Neuronal stem cell (in vitro differentiated cells): ENCODE results near the gene TLX3.
"Not testable (repeated sequence)": the region's sequence is repeated elsewhere in the genome, so short reads cannot be mapped to it uniquely, and the experiment has no call there.

Source experiments
- DNase-seq: peaks from one replicate; pipeline ENCODE4 v3.0.0-alpha.2; 2013; ENCODE audit warnings: low spot score
- H2AFZ ChIP-seq: one replicate; pipeline ENCODE4 v1.6.1; 2013; ENCODE audit warnings: mild to moderate bottlenecking, low read length, inconsistent platforms
- H2AK5ac ChIP-seq: 2 replicates; pipeline ENCODE4 v1.6.1; 2013; ENCODE audit warnings: low read depth, mild to moderate bottlenecking, inconsistent platforms, low read length, moderate library complexity, mixed read lengths
- H2BK120ac ChIP-seq: 2 replicates; pipeline ENCODE4 v1.6.1; 2013; ENCODE audit warnings: low read depth, mild to moderate bottlenecking, inconsistent platforms, low read length, moderate library complexity, mixed read lengths
- H2BK12ac ChIP-seq: one replicate; pipeline ENCODE4 v1.6.1; 2013; ENCODE audit warnings: low read length, inconsistent platforms
- H2BK15ac ChIP-seq: 2 replicates; pipeline ENCODE4 v1.6.1; 2013; ENCODE audit warnings: mild to moderate bottlenecking, low read length, inconsistent platforms, mixed read lengths
- H2BK5ac ChIP-seq: one replicate; pipeline ENCODE4 v1.6.1; 2013; ENCODE audit warnings: inconsistent platforms, mild to moderate bottlenecking, low read length, moderate library complexity
- H3K14ac ChIP-seq: one replicate; pipeline ENCODE4 v1.6.1; 2013; ENCODE audit warnings: low read length, inconsistent platforms
- H3K18ac ChIP-seq: 2 replicates; pipeline ENCODE4 v1.6.1; 2013; ENCODE audit warnings: low read length, inconsistent platforms
- H3K23ac ChIP-seq: 2 replicates; pipeline ENCODE4 v1.6.1; 2013; ENCODE audit warnings: low read depth, mild to moderate bottlenecking, mixed read lengths, low read length, inconsistent platforms; ENCODE audit not compliant: poor library complexity
- H3K27ac ChIP-seq: replicated peaks from 3 replicates; pipeline ENCODE4 v1.5.1; 2013; ENCODE audit warnings: low read length, inconsistent platforms
- H3K27me3 ChIP-seq, 3 experiments: 2 replicates each; pipeline ENCODE4 v1.6.1; 2013; ENCODE audit warnings: low read length in 3 of 3, mild to moderate bottlenecking in 2 of 3, inconsistent platforms in 1 of 3, low read depth in 1 of 3, mixed read lengths in 1 of 3, moderate library complexity in 1 of 3; ENCODE audit not compliant: control insufficient read depth in 3 of 3, insufficient read depth in 3 of 3
- H3K36me3 ChIP-seq, 2 donors: replicated peaks in 1 of 2; 2 replicates each; pipeline ENCODE4 v1.6.1; 2013; ENCODE audit warnings: low read length in 2 of 2; ENCODE audit not compliant: control insufficient read depth in 2 of 2, insufficient read depth in 2 of 2
- H3K4ac ChIP-seq: 2 replicates; pipeline ENCODE4 v1.6.1; 2013; ENCODE audit warnings: inconsistent platforms, mild to moderate bottlenecking, low read length, moderate library complexity
- H3K4me1 ChIP-seq, 2 donors: 1 replicate in 1 of 2; 2 replicates in 1 of 2; pipeline ENCODE4 v1.6.1; 2013; ENCODE audit warnings: low read length in 2 of 2, low read depth in 1 of 2; ENCODE audit not compliant: control insufficient read depth in 2 of 2, insufficient read depth in 1 of 2
- H3K4me2 ChIP-seq: one replicate; pipeline ENCODE4 v1.6.1; 2013; ENCODE audit warnings: mild to moderate bottlenecking, low read length, inconsistent platforms; ENCODE audit not compliant: insufficient read depth, poor library complexity, severe bottlenecking
- H3K4me3 ChIP-seq, 2 donors: 2 replicates each; pipeline ENCODE4 v1.5.1; 2013; ENCODE audit warnings: low read length in 2 of 2, mild to moderate bottlenecking in 2 of 2, inconsistent platforms in 1 of 2, moderate library complexity in 1 of 2
- H3K79me1 ChIP-seq: one replicate; pipeline ENCODE4 v1.6.1; 2013; ENCODE audit warnings: low read depth, mild to moderate bottlenecking, inconsistent platforms, low read length, moderate library complexity
- H3K9ac ChIP-seq: one replicate; pipeline ENCODE4 v1.6.1; 2013; ENCODE audit warnings: mild to moderate bottlenecking, low read depth, low read length, inconsistent platforms; ENCODE audit not compliant: poor library complexity
- H3K9me3 ChIP-seq, 2 donors: replicated peaks in 1 of 2; 2 replicates each; pipeline versions ENCODE3 to v1.6.1; 2013; ENCODE audit warnings: low read length in 2 of 2, mild to moderate bottlenecking in 2 of 2, inconsistent platforms in 1 of 2, low read depth in 1 of 2, mixed read lengths in 1 of 2, moderate library complexity in 1 of 2; ENCODE audit not compliant: control insufficient read depth in 2 of 2, insufficient read depth in 1 of 2
- H4K8ac ChIP-seq: one replicate; pipeline ENCODE4 v1.6.1; 2013; ENCODE audit warnings: low read depth, mild to moderate bottlenecking, inconsistent platforms, low read length, moderate library complexity
- H4K91ac ChIP-seq: one replicate; pipeline ENCODE4 v1.6.1; 2013; ENCODE audit warnings: low read length, low read depth, mild to moderate bottlenecking, inconsistent platforms; ENCODE audit not compliant: poor library complexity
- WGBS, 2 donors: extraction: QIAGEN DNeasy Blood & Tissue Kit; methylation state at CpG; one replicate each; pipeline ENCODE4 v1.1.7; 2013; ENCODE audit warnings: missing lambda C conversion rate in 2 of 2, mixed read lengths in 1 of 2; ENCODE audit not compliant: insufficient read length in 2 of 2, insufficient replicate concordance in 1 of 2; ENCODE audit errors: extremely low coverage in 2 of 2; 5-methylcytosine and 5-hydroxymethylcytosine counted together

The TLX3 gene

DNA sequence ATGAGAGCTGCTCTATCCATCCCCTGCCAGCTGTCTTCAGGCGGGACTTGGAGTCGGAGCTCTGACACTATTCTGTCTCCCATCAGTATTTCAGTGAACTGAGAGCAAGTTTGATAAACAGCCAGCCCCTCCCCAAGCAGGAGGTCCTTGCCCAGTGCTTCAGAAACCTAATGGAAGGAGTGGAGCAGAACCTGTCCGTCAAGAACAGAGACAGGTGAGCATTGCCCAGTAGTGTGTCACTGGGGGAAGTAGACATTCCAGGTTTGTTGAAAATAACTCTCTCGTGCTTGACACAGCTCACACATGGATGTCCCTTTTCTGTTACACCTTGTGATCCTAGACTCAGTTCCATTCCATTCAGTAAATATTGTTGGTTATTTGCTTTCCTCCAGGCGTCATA lies 13.2 kb upstream of the TLX3 start:
- Histone ChIP-seq H3K27me3 (no peaks in the 10 kb centered on the region), H3K27ac (no peak overlapping the region), H2BK120ac (no peak overlapping the region), H3K18ac (no peak overlapping the region), H3K14ac (no peak overlapping the region), H2AFZ (no peak overlapping the region), H2BK5ac (no peak overlapping the region), H4K91ac (no peak overlapping the region), H3K9ac (no peak overlapping the region), H3K36me3 (peaks cover 1 to 38% of the 10 kb centered on the region in 2 donors), H3K23ac (no peak overlapping the region), H3K4me3 (no peak overlapping the region), H3K4me1 (no peaks in the 10 kb centered on the region), H3K4me2 (no peak overlapping the region), H2AK5ac (no peak overlapping the region), H2BK15ac (no peak overlapping the region), H4K8ac (no peak overlapping the region), H3K9me3 (no peaks in the 10 kb centered on the region), H3K4ac (no peak overlapping the region), H3K79me1 (no peaks in the 10 kb centered on the region), H2BK12ac (no peak overlapping the region)
- DNase-seq, result no peak
- no CpG with 5 or more reads among the region's 5 CpGs for WGBS, 2 donors

DNA sequence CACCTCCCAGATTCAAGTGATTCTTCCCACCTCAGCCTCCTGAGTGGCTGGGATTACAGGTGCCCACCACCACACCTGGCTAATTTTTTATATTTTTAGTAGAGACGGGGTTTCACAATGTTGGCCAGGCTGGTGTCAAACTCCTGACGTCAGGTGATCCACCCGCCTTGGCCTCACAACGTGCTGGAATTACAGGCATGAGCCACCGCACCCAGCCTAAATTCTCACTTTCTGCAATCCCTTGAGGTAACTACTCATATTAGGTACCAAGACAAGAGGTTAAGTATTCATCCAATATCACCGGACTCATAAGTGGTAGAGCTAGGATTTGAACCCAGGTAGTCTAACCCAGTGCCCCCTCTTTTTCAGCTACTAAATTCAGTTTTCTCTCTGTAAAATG lies 11.1 kb upstream of the TLX3 start:
- not testable (repeated sequence) for H2BK12ac ChIP-seq, H4K91ac ChIP-seq, H3K27ac ChIP-seq, H3K9ac ChIP-seq, H2AFZ ChIP-seq, H3K14ac ChIP-seq, H3K79me1 ChIP-seq, H3K4me3 ChIP-seq, H2BK120ac ChIP-seq, H3K4ac ChIP-seq, H4K8ac ChIP-seq, H3K4me2 ChIP-seq, H3K9me3 ChIP-seq, H2AK5ac ChIP-seq, H3K23ac ChIP-seq, H2BK15ac ChIP-seq, H3K27me3 ChIP-seq, H2BK5ac ChIP-seq, H3K4me1 ChIP-seq, H3K18ac ChIP-seq, DNase-seq
- WGBS, 2 donors, result no CpG with 5 or more reads among the region's 6 CpGs
- H3K36me3 ChIP-seq, result peaks cover 1 to 41% of the 10 kb centered on the region in 2 donors

DNA sequence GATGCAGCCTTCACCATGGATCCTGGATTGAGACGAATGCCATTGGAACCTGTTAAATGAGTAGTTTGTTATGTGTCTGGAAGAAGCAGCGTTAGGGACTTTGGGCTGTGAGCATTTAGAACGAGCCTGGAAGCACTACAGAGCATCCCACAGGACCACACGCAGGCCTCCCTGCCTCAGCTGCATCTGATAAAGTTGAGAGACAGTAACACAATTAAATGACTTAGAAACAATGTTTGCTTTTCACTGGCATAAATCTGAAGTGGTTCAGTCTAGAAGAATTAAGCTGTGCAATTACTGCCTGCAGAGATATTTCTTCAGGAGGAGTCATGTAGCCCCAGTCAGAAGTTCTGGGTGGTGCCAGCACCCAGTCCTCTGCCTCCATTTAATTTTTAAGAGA lies 9.8 kb upstream of the TLX3 start:
- Histone ChIP-seq H3K9ac (no peak overlapping the region), H3K4me1 (no peaks in the 10 kb centered on the region), H2AFZ (no peak overlapping the region), H3K23ac (no peak overlapping the region), H3K4me2 (no peak overlapping the region), H2BK12ac (no peak overlapping the region), H2BK15ac (no peak overlapping the region), H3K27me3 (peaks cover 0 to 4% (median 1%) of the 10 kb centered on the region in 3 experiments), H3K4me3 (no peak overlapping the region), H2BK120ac (no peak overlapping the region), H2BK5ac (no peak overlapping the region), H3K27ac (no peak overlapping the region), H2AK5ac (no peak overlapping the region), H3K36me3 (peaks cover under 1 to 29% of the 10 kb centered on the region in 2 donors), H3K79me1 (no peaks in the 10 kb centered on the region), H3K18ac (no peak overlapping the region), H3K4ac (no peak overlapping the region), H3K14ac (no peak overlapping the region), H3K9me3 (peaks cover 0 to 1% of the 10 kb centered on the region in 2 donors), H4K8ac (no peak overlapping the region), H4K91ac (no peak overlapping the region)
- no CpG with 5 or more reads among the region's 4 CpGs for WGBS, 2 donors
- no peak for DNase-seq

DNA sequence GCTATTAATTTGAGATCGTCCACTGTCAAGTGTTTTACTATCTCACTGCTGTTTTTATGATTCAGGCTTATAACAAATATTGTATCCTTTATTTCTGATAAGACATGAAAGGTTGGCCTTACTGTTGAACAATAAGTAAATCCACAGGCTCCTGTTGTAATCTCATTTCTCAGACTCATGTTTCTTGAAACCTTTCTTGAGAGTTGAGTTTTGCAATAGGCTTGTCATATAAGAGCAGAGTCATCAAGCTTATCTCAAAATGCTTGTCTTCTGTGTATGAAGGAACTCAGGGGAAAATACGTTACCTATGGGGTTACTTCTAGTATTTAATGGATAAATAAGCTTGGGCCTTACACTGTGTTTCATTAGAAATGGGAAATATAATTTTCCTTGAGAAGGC lies 9.2 kb upstream of the TLX3 start:
- no peak overlapping the region for H3K4me2 ChIP-seq

More for the DNA sequence above, 9.2 kb upstream of the TLX3 start:
- no peak overlapping the region for H2AK5ac ChIP-seq
- H3K14ac ChIP-seq, result no peak overlapping the region
- H2BK120ac ChIP-seq, result no peak overlapping the region
- no peak overlapping the region for H3K4me3 ChIP-seq
- no peak overlapping the region for H3K27ac ChIP-seq
- no peaks in the 10 kb centered on the region for H3K79me1 ChIP-seq
- H2AFZ ChIP-seq, result no peak overlapping the region
- H3K9me3 ChIP-seq, result peaks cover 0 to 2% of the 10 kb centered on the region in 2 donors
- no peak overlapping the region for H3K23ac ChIP-seq
- H2BK12ac ChIP-seq, result no peak overlapping the region
- no CpG with 5 or more reads among the region's 2 CpGs for WGBS, 2 donors
- H4K8ac ChIP-seq, result no peak overlapping the region
- no peak overlapping the region for H3K9ac ChIP-seq
- H3K36me3 ChIP-seq, result peaks cover 0 to 28% of the 10 kb centered on the region in 2 donors
- H2BK15ac ChIP-seq, result no peak overlapping the region
- no peak overlapping the region for H3K4ac ChIP-seq
- no peak overlapping the region for H2BK5ac ChIP-seq
- H3K4me1 ChIP-seq, result no peaks in the 10 kb centered on the region
- peaks cover 2 to 10% (median 8%) of the 10 kb centered on the region in 3 experiments for H3K27me3 ChIP-seq
- no peak overlapping the region for H4K91ac ChIP-seq
- H3K18ac ChIP-seq, result no peak overlapping the region
- DNase-seq, result no peak
